WTC11 (cell line): Measurements from ENCODE around the gene RSU1. TPM values are rescaled to one million over a fixed set of nuclear protein-coding genes. Genes with fewer than 3 reads are reported as not detected.

ENCODE experiments used
- ATAC-seq: fragments of 200-7000 bp; cut with Tn5 transposase; 2 replicates; pipeline ENCODE4 v1.10.0; 2021; ENCODE audit warnings: mild to moderate bottlenecking, moderate library complexity
- CTCF ChIA-PET: fragments of 300-600 bp; sonication (Branson Sonifier 250); formaldehyde crosslinking; loops from one replicate; lab custom pipeline; 2021; ENCODE audit warnings: antibody characterized with exemption; lab: Charles Lee
- POLR2A ChIA-PET: fragments of 350-600 bp; sonication (Branson Sonifier 250); formaldehyde crosslinking; loops from one replicate; lab custom pipeline; 2021; ENCODE audit warnings: antibody characterized with exemption; lab: Charles Lee
- DNase-seq: peaks from one replicate; pipeline ENCODE4 v3.0.0; 2021; ENCODE audit warnings: low spot score
- H3K27ac Mint-ChIP-seq: 2 replicates; pipeline ENCODE4 v1.8.0; 2021; ENCODE audit warnings: mixed read lengths
- H3K27me3 Mint-ChIP-seq: 2 replicates; pipeline ENCODE4 v1.8.0; 2021; ENCODE audit warnings: low read depth, mild to moderate bottlenecking, moderate library complexity, mixed read lengths
- H3K36me3 Mint-ChIP-seq: 2 replicates; pipeline ENCODE4 v1.8.0; 2021; ENCODE audit warnings: mixed read lengths
- H3K4me1 Mint-ChIP-seq: 2 replicates; pipeline ENCODE4 v1.8.0; 2022; ENCODE audit warnings: mixed read lengths
- H3K4me3 Mint-ChIP-seq: 2 replicates; pipeline ENCODE4 v1.8.0; 2021; ENCODE audit warnings: mild to moderate bottlenecking, moderate library complexity, mixed read lengths
- H3K9me3 Mint-ChIP-seq: 2 replicates; pipeline ENCODE4 v1.8.0; 2021; ENCODE audit warnings: mixed read lengths
- ATF6 ChIP-seq: sonication (generic); formaldehyde crosslinking; IDR thresholded peaks from 2 replicates; pipeline ENCODE4 v1.8.1; 2023; ENCODE audit warnings: mild to moderate bottlenecking, missing genetic modification reagents
- CBFB ChIP-seq: sonication (generic); formaldehyde crosslinking; IDR thresholded peaks from 2 replicates; pipeline ENCODE4 v1.8.1; 2022; ENCODE audit warnings: mild to moderate bottlenecking, low read depth, missing genetic modification reagents
- FOXP1 ChIP-seq: sonication (generic); formaldehyde crosslinking; IDR thresholded peaks from 2 replicates; pipeline ENCODE4 v1.8.0; 2022; ENCODE audit warnings: missing genetic modification reagents, mild to moderate bottlenecking, moderate library complexity, borderline replicate concordance
- SMAD4 ChIP-seq: sonication (generic); formaldehyde crosslinking; IDR thresholded peaks from 2 replicates; pipeline ENCODE4 v1.8.0; 2022; ENCODE audit warnings: mild to moderate bottlenecking, missing genetic modification reagents
- ZNF281 ChIP-seq: sonication (generic); formaldehyde crosslinking; IDR thresholded peaks from 2 replicates; pipeline ENCODE4 v1.8.0; 2023; ENCODE audit warnings: mild to moderate bottlenecking, missing genetic modification reagents
- total RNA-seq: library from RNA; stranded (reverse); gene quantifications from 3 replicates; pipeline ENCODE4 v1.2.3, GENCODE V29; 2021

Gene RSU1
- total RNA-seq, 1 experiment from 2014 or later = 46.4 TPM

- no peak for TF ChIP-seq ZNF281 (CRISPR knock-in tag)
Observed at GRCh38 chr10:16544591-16544990, 272.6 kb downstream of the RSU1 start (continued).

- Mint-ChIP-seq H3K27me3 (peaks cover 2% of the 10 kb centered on the region), H3K9me3 (no peaks in the 10 kb centered on the region), H3K36me3 (no peaks in the 10 kb centered on the region), H3K27ac (no peak overlapping the region), H3K4me1 (no peaks in the 10 kb centered on the region)
- POLR2A ChIA-PET = no interaction called here
- DNase-seq = no peak
- no peak for TF ChIP-seq CBFB
- TF ChIP-seq FOXP1 (CRISPR knock-in tag) = no peak
- TF ChIP-seq ATF6 (CRISPR knock-in tag) = no peak
- no peak for TF ChIP-seq SMAD4 (CRISPR knock-in tag)
- TF ChIP-seq, all 79 proteins: peak for 0
- ATAC-seq = no peak
- no peak overlapping the region for H3K4me3 Mint-ChIP-seq
- CTCF ChIA-PET = no interaction called here
Observed at GRCh38 chr10:16544099-16544498, 273.1 kb downstream of the RSU1 start.
